Panc1 (cell line): ENCODE measurements around the gene ST8SIA6. TPM values are rescaled to one million over a fixed set of nuclear protein-coding genes. Genes with fewer than 3 reads are reported as not detected.

ENCODE experiments used
- ATAC-seq: fragments of 200-7000 bp; cut with Tn5 transposase; 2 replicates; pipeline ENCODE4 v1.9.1; 2020; ENCODE audit warnings: mild to moderate bottlenecking, moderate library complexity
- BruUV-seq: library from RNA; stranded (reverse); fragments of 400-500 nt; replicated peaks from 2 replicates; lab custom pipeline; 2021; lab: Mats Ljungman, UMichigan
- CTCF ChIA-PET: fragments of 300-600 bp; sonication (Branson Sonifier 250); formaldehyde crosslinking; loops from one replicate; lab custom pipeline; 2022; ENCODE audit warnings: antibody characterized with exemption; lab: Charles Lee
- POLR2A ChIA-PET: fragments of 300-600 bp; sonication (Branson Sonifier 250); formaldehyde crosslinking; loops from one replicate; lab custom pipeline; 2022; ENCODE audit warnings: antibody characterized with exemption; lab: Charles Lee
- DNase-seq: peaks from one replicate; pipeline ENCODE4 v3.0.0-alpha.2; 2010; ENCODE audit warnings: low read depth, low spot score
- H3K27ac ChIP-seq: 2 replicates; pipeline ENCODE4 v1.5.1; 2011; ENCODE audit warnings: mild to moderate bottlenecking, low read length, inconsistent platforms
- H3K27me3 ChIP-seq: fragments of 200-500 bp; sonication (Bioruptor generic); 2 replicates; pipeline ENCODE4 v1.6.0; 2014; ENCODE audit warnings: low read length, inconsistent platforms; ENCODE audit not compliant: control insufficient read depth, insufficient read depth
- H3K36me3 ChIP-seq: fragments of 200-500 bp; sonication (Bioruptor generic); 2 replicates; pipeline ENCODE4 v1.5.1; 2014; ENCODE audit warnings: inconsistent platforms, mild to moderate bottlenecking, low read length, moderate library complexity; ENCODE audit not compliant: control insufficient read depth, insufficient read depth
- H3K4me1 ChIP-seq: 2 replicates; pipeline ENCODE4 v1.5.1; 2011; ENCODE audit warnings: inconsistent platforms, mild to moderate bottlenecking, low read length, moderate library complexity; ENCODE audit not compliant: control insufficient read depth, insufficient read depth
- H3K4me3 ChIP-seq, 2 experiments: 2 replicates each; pipeline ENCODE4 v1.5.1; 2011 to 2012; ENCODE audit warnings: low read depth in 2 of 2, low read length in 2 of 2, mild to moderate bottlenecking in 2 of 2, inconsistent platforms in 1 of 2, moderate library complexity in 1 of 2
- H3K9me3 ChIP-seq: fragments of 200-500 bp; sonication (Bioruptor generic); 2 replicates; pipeline ENCODE4 v1.5.1; 2014; ENCODE audit warnings: low read depth, mild to moderate bottlenecking, inconsistent platforms, low read length, moderate library complexity; ENCODE audit not compliant: control insufficient read depth, insufficient read depth
- POLR2AphosphoS5 ChIP-seq: IDR thresholded peaks from 2 replicates; pipeline ENCODE4 v1.6.1; 2012; ENCODE audit warnings: mild to moderate bottlenecking, low read depth, low read length, moderate library complexity
- SIN3A ChIP-seq: IDR thresholded peaks from 2 replicates; pipeline ENCODE4 v1.6.1; 2012; ENCODE audit warnings: low read depth, mild to moderate bottlenecking, low read length, moderate library complexity, borderline replicate concordance; ENCODE audit not compliant: insufficient read depth
- TCF7L2 ChIP-seq: IDR thresholded peaks from 2 replicates; pipeline ENCODE4 v1.6.1; 2011; ENCODE audit warnings: mild to moderate bottlenecking, low read depth, low read length, inconsistent platforms
- in situ Hi-C: cut with HindIII; loops from 2 replicates; pipeline ENCODE4 v1.10.0; 2016; ENCODE audit warnings: low sequenced_read_pairs, low pct_unique_long_range_greater_than_20kb
- intact Hi-C: fragments of 100-400 bp; cut with micrococcal nuclease; formaldehyde crosslinking; loops from one replicate; pipeline ENCODE4 v1.10.0; 2022; ENCODE audit not compliant: unreplicated experiment
- total RNA-seq: library from RNA; stranded (reverse); gene quantifications from one replicate; pipeline ENCODE4 v1.2.1, GENCODE V29; 2021; ENCODE audit not compliant: unreplicated experiment
- TF ChIP-seq, protein P1 (sequence below): fragments of 450-650 bp; IDR thresholded peaks from 2 replicates; pipeline ENCODE4 v1.5.1; 2017; ENCODE audit warnings: mild to moderate bottlenecking
- TF ChIP-seq, protein P2 (sequence below), 2 experiments: IDR thresholded peaks; 2 replicates each; pipeline ENCODE4 v1.6.1; 2011 to 2012; ENCODE audit warnings: low read depth in 2 of 2, control low read depth in 1 of 2, low read length in 1 of 2, mild to moderate bottlenecking in 1 of 2, moderate library complexity in 1 of 2; ENCODE audit not compliant: insufficient read depth in 1 of 2

ST8SIA6 gene
- total RNA-seq, 1 experiment from 2014 or later, result 0.82 TPM

DNA sequence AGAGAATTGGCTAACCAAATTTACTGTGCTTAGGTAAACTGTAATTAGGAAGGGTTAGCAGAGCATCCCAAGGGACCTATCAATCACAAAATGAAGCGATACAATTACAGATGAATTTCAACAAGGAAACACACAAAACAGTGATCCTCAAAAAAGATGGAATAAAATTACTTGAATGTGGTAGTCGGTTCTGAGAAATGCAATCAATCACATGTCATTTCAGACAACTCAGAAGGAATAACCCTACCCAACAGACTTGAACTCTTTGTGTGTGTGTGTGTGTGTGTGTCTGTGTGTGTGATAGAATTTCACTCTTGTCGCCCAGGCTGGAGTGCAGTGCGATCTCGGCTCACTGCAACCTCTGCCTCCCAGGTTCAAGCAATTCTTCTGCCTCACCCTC lies 43.5 kb downstream of the ST8SIA6 start:
- no peaks in the 10 kb centered on the region for H3K36me3 ChIP-seq
- no peaks in the 10 kb centered on the region for H3K4me1 ChIP-seq
- intact Hi-C loops (no loop called here), in situ Hi-C loops (no loop called here)
- no TSS peak for BruUV-seq
- TF ChIP-seq TCF7L2 (no peak), SIN3A (no peak), POLR2AphosphoS5 (no peak)
- TF ChIP-seq, protein P1, sequence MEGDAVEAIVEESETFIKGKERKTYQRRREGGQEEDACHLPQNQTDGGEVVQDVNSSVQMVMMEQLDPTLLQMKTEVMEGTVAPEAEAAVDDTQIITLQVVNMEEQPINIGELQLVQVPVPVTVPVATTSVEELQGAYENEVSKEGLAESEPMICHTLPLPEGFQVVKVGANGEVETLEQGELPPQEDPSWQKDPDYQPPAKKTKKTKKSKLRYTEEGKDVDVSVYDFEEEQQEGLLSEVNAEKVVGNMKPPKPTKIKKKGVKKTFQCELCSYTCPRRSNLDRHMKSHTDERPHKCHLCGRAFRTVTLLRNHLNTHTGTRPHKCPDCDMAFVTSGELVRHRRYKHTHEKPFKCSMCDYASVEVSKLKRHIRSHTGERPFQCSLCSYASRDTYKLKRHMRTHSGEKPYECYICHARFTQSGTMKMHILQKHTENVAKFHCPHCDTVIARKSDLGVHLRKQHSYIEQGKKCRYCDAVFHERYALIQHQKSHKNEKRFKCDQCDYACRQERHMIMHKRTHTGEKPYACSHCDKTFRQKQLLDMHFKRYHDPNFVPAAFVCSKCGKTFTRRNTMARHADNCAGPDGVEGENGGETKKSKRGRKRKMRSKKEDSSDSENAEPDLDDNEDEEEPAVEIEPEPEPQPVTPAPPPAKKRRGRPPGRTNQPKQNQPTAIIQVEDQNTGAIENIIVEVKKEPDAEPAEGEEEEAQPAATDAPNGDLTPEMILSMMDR, result no peak
- TF ChIP-seq, protein P2, sequence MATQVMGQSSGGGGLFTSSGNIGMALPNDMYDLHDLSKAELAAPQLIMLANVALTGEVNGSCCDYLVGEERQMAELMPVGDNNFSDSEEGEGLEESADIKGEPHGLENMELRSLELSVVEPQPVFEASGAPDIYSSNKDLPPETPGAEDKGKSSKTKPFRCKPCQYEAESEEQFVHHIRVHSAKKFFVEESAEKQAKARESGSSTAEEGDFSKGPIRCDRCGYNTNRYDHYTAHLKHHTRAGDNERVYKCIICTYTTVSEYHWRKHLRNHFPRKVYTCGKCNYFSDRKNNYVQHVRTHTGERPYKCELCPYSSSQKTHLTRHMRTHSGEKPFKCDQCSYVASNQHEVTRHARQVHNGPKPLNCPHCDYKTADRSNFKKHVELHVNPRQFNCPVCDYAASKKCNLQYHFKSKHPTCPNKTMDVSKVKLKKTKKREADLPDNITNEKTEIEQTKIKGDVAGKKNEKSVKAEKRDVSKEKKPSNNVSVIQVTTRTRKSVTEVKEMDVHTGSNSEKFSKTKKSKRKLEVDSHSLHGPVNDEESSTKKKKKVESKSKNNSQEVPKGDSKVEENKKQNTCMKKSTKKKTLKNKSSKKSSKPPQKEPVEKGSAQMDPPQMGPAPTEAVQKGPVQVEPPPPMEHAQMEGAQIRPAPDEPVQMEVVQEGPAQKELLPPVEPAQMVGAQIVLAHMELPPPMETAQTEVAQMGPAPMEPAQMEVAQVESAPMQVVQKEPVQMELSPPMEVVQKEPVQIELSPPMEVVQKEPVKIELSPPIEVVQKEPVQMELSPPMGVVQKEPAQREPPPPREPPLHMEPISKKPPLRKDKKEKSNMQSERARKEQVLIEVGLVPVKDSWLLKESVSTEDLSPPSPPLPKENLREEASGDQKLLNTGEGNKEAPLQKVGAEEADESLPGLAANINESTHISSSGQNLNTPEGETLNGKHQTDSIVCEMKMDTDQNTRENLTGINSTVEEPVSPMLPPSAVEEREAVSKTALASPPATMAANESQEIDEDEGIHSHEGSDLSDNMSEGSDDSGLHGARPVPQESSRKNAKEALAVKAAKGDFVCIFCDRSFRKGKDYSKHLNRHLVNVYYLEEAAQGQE (IDR thresholded peaks at IDR 0.05; ENCODE audit: insufficient read depth in 1 of 2, low read depth in 2 of 2, low read length in 1 of 2), result no peak
- DNase-seq (no peak), ATAC-seq (no peak)
- no peaks in the 10 kb centered on the region for H3K27me3 ChIP-seq
- H3K9me3 ChIP-seq, result no peaks in the 10 kb centered on the region
- CTCF ChIA-PET, result no interaction called here
- no peak overlapping the region for H3K4me3 ChIP-seq
- H3K27ac ChIP-seq, result no peak overlapping the region
- POLR2A ChIA-PET, result no interaction called here

DNA sequence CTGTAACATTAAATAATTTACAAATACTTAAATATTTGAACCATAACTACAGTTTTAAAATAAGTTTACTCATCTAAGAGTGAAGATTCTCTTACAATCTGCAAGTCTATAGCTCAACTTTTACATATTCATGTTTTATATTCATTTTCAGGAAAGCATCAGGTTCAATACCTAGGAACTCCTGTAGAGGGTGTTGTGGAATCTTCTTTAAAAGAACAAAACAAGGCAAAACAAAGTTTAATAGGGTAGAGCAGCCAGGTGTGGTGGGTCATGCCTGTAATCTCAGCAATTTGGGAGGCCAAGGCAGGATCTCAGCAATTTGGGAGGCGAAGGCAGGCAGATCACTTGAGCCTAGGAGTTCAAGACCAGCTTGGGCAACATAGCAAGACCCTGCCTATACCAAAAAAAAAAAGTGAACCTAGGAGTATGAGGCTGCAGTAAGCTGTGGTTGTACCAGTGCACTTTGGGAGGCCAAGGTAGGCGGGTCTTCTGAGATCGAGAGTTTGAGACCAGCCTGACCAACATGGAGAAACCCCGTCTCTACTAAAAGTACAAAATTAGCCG lies 45.1 kb downstream of the ST8SIA6 start:
- H3K4me1 ChIP-seq, result no peaks in the 10 kb centered on the region
- CTCF ChIA-PET, result interaction anchor here (0.6 to 0.8 kb wide), 2 partner anchors 37 to 61 kb away, joined by 4 to 7 read pairs; no protein-coding TSS in a partner anchor
- H3K4me3 ChIP-seq, result no peak overlapping the region
- no peaks in the 10 kb centered on the region for H3K27me3 ChIP-seq
- no peak for DNase-seq
- H3K27ac ChIP-seq, result no peak overlapping the region
- no peaks in the 10 kb centered on the region for H3K36me3 ChIP-seq
- TF ChIP-seq, protein P1, result peak; percentile 62
- no peak for TF ChIP-seq SIN3A
- BruUV-seq, result no TSS peak
- POLR2A ChIA-PET, result no interaction called here
- no peaks in the 10 kb centered on the region for H3K9me3 ChIP-seq
- intact Hi-C loops (no loop called here), in situ Hi-C loops (no loop called here)
- no peak for ATAC-seq
